ENCODE measurements around the gene RASGRP4. TPM values are rescaled to one million over a fixed set of nuclear protein-coding genes. Genes with fewer than 3 reads are reported as not detected.
"Not testable (repeated sequence)": the region's sequence is repeated elsewhere in the genome, so short reads cannot be mapped to it uniquely, and the experiment has no call there.

The RASGRP4 gene
- polyA plus RNA-seq, 3 donors = 0.79 to 1.2 (median 1.0) TPM

DNA sequence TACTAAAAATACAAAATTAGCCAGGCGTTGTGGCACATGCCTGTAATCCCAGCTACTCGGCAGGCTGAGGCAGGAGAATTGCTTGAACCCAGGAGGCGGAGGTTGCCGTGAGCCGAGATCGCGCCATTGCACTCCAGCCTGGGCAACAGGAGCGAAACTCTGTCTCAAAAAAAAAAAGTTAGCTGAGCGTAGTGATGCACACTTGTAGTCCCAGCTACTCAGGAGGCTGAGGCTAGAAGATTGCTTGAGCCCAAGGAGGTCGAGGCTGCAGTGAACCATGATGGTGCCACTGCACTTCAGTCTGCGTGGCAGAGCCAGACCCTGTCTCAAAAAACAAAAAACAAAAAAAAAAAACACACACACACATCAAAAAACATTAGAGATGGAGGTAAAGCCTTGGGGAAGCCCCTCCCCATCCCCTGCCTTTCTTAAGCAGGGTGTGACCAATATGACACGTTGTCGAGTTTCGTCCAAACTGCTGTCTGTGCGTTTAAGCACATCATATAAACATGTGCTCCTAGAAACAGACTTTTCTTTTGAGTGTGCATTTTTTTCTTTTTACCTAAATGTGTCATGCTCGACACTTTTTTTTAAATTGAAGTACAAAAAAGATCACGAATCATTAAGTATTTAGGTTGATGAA lies 1.1 kb upstream of the RASGRP4 start:
- not testable (repeated sequence) for DNase-seq (ENCODE audit: extremely low read depth in 1 of 11, low read depth in 9 of 11, low spot score in 4 of 11)

DNA sequence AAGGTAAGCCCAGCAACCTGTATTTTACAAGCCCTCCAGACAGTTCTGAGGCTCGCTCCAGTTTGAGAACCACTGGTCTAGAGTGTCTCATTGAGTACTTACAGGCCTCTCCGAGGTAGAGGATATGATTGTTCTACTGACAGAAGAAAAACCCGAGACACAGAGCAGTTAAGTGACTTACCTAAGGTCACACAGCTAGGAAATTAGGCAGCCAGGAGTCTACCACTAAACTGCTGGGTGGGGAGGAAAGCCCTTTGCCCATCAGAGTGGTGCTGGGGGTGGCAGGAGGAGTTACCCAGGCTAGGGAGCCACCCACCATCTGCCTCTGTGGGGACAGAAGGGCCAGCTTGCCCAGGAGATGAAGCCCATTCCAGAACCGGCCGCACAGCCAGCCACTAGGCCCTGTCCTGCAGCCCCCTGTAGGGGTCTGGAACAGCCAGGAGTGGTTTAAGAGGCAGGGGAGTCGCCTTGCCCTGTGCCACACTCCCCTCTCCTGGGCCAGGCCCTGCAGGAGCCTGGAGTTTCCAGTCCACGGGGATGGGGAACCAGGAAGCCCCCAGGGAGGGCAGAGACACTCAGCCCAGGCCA lies 703 bp downstream of the RASGRP4 start:
- no peak for DNase-seq (ENCODE audit: extremely low read depth in 1 of 11, low read depth in 9 of 11, low spot score in 4 of 11)

DNA sequence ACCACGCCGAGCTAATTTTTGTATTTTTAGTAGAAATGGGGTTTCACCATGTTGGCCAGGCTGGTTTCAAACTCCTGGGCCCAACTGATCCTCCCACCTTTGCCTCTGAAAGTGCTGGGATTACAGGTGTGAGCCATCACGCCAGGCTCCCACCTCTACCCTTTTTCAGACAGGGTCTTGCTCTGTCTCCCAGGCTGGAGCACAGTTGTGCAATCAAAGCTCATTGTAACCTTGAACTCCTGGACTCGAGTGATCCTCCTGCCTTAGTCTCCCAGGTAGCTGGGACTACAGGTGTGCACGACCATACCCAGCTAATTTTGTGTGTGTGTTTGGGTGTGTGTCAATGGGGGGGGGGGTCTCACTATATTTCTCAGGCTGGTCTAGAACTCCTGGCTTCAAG lies 1.7 kb downstream of the RASGRP4 start:
- DNase-seq (ENCODE audit: extremely low read depth in 1 of 11, low read depth in 9 of 11, low spot score in 4 of 11) = no peak

DNA sequence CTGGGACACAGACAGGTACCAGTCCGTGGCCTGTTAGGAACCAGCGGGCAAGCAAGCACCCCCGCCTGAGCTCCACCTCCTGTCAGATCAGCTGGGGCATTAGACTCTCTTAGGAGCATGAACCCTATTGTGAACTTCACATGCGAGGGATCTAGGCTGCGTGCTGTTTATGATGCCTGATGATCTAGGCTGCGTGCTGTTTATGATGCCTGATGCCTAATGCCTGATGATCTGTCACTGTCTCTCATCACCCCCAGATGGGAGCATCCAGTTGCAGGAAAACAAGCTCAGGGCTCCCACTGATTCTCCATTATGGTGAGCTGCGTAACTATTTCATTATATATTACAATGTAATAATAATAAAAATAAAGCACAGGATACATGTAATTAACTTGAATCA lies 3.6 kb downstream of the RASGRP4 start:
- no peak for DNase-seq (ENCODE audit: extremely low read depth in 1 of 11, low read depth in 9 of 11, low spot score in 4 of 11)

DNA sequence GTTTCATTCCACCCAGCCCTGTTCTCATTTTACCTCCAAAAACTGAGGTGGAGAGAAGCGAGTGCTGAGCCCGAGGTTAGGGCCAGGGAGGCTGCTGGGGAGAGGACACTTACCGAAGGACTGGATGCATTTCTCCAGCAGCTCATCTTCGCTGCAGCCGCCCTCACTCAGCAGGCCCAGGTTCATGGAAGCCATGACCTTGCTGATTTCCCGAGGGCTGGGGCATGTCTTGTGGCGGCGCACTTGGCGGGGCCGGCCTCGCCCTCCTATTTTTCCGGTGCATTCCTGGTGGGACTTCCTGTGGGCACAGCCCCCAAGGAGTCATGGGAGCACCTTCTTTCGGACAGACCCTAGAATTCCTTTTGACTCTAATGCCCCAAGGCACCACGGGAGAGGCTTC lies 4.2 kb downstream of the RASGRP4 start:
- DNase-seq (ENCODE audit: extremely low read depth in 1 of 11, low read depth in 9 of 11, low spot score in 4 of 11) = no peak

DNA sequence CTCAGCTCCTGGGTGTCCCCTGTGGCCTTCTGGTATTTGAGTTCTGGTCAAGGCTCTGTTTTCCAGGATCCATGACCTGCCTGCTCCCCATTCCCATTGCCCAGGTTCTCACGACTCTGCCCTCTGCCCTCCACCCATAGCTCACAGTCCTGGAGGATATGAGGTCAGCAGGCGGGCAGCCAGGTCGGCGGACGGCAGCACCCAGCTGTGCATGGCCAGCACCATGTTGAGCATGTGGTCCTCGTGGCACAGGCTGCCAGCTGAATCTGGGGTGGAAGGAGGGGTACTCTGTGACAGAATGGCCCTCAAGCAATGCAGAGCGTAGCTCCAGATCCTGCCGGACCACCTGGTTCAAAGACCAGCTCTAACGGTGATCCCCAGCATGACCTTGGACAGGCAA lies 5.1 kb downstream of the RASGRP4 start:
- DNase-seq (ENCODE audit: extremely low read depth in 1 of 11, low read depth in 9 of 11, low spot score in 4 of 11) = no peak

DNA sequence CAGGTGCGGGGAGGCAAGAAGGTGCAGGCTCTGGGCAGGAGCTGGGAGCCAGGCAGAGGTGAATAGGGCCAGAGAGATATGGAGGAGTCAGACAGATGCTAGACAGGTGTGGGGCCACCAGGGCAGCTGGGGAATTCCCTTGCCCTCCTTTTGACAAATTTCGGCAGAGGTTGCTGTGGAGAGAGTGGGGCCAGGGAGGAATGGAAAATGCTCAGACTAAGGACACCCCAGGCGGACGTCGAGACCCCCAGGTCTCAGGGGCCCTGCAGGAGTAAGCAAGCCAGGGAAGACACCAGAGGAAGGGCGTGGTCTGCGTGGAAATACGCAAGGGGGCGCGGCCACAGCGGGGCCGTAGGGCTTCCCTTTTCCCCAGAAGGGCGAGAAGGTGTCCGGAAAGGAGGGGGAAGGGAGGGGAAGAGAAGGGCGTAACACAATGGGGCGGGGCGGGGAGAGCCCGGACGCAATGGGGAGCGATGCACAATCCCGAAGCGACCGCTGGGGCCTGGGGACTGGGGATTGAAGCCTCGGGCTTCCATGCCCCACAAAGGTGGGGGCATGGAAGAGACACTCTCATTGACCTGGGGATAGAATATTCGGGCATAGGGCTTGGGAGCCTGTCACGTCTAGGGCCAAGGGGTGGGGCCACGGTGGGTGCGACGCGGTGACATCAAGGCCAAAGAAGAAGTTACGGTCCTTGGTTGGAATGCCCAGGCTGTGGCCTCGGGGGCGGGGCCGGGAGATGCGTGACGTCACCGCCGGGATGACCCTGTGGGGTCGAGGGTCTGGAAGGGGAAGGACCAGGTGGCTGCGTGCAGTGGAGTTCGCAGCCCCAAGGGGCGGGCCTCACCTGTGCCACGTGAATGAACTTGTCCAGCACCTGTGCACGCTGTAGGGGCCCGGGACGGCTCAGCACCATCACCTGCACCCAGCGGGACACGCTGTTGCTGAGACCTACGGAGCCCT lies 8.2 kb downstream of the RASGRP4 start:
- peak in 1 of 11 donors; percentile 29 for DNase-seq (ENCODE audit: extremely low read depth in 1 of 11, low read depth in 9 of 11, low spot score in 4 of 11)

DNA sequence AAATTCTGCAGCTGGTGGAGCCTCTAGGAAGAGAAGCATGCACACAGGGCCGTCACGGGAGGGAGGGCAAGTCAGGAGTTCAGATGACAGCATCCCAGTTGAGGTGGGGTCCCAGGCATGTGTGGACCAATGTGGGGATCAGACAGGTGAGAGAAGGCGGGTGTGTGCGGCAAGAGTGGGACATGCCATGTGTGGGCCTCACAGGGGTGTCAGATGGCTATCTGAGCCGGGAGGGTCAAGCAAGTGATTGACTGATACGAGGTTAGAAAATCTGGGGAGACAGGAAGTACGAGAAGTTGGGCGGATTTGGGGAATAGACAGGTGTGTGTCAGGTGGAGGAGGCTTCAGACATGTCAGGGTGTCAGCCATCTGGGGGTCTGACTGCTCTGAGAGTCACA lies 8.9 kb downstream of the RASGRP4 start:
- DNase-seq (ENCODE audit: extremely low read depth in 1 of 11, low read depth in 9 of 11, low spot score in 4 of 11) = no peak

DNA sequence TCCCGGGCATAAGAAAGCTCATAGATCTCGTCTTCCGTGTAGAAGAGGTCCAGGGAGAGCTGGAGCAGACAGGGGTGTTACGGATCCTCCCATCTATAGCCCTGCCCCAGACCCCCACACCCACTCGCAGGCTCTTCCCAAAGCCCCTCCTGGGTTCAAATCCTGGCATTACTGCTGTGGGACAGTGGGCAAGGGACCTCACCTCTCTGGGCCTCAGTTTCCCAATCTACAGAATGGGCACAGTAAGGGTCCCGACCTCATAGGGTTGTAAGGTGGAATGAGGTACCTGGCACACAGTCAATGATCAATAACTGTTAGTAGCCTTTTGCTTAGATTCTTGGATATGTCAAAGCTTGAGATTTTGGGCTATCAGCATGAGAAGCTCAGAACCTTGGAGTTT lies 12.6 kb downstream of the RASGRP4 start:
- DNase-seq (ENCODE audit: extremely low read depth in 1 of 11, low read depth in 9 of 11, low spot score in 4 of 11) = no peak

DNA sequence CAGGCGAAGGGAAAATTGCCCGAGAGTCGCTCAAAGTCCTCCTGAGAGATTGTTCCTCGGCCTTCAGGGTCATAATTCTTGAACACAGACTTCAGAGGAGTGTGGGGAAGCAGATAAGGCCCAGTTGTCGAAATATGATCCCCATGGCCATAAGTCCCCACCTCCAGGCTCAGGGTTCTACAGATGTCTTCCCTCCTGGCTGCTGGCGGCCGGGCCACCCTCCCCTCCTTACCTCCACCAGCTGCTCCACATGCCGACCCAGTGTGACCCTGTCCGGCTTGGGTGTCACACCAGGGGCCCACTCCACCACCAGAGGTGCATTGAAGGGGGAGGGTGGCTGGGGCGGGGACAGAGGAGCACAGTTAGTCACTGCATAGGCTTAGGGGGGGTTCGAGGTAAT lies 13.1 kb downstream of the RASGRP4 start:
- no peak for DNase-seq (ENCODE audit: extremely low read depth in 1 of 11, low read depth in 9 of 11, low spot score in 4 of 11)

DNA sequence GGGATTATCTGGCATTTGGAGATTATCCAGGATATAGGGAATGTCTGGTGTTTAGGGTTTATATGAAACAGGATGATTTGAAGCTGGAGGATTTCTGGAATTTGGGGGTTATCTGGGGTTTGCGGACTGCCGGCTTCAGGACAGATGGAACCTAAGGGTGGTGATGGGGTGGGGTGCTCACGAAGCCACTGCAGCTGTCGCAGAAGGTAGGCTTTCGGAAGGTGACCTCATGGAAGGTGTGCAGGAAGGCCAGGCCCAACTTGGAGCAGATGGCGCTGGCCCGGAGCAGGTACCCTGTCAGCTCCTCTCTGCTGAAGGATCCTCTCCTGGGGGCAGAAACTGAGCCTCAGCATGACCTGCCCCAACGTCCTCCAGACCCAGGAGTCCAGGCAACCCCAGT lies 13.5 kb downstream of the RASGRP4 start:
- no peak for DNase-seq (ENCODE audit: extremely low read depth in 1 of 11, low read depth in 9 of 11, low spot score in 4 of 11)

DNA sequence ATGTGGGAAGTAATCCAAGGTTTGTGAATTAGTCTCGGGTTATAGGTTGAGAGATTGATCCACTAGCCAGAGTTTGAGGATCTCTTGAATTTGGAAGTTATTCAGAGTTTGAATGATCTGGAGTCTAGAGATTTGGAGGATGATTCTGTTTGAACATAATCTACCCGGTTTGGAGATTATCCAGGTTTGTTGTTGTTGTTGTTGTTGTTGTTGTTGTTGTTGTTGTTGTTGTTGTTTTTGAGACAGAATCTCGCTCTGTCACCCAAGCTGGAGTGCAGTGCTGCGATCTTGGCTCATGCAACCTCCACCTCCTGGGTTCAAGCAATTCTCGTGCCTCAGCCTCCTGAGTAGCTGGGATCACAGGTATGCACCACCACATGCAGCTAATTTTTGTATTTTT lies 14.1 kb downstream of the RASGRP4 start:
- not testable (repeated sequence) for DNase-seq (ENCODE audit: extremely low read depth in 1 of 11, low read depth in 9 of 11, low spot score in 4 of 11)

DNA sequence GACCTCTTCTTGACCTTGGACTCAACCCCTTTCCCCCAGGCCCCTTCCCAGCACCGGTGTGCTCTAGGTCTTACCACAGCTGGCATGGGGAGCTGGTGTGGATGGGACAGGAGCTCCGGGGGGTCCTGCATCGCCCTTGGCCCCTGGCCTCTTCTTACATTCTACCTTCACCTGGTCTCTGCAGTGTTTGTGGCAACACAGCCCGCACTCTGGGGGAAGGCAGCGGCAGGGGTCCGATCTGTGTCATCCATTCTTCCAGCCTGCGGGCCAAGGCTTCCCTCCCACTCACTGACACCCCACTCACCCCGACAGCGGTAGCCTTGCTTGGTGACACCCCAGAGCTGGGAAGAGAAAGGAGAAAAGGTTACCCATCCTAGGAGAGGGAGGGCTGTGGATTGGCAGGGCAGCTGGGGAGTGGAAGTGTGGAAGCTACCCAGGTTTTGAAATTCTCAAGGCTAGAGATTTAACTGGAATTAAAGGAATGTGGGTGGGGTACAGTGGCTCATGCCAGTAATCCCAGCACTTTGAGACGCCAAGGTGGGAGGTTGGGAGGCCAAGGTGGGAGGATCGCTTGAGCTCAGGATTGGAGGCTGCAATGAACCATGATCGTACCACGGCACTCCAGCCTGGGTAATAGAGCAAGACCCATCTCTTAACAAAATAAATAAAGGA lies 14.8 kb downstream of the RASGRP4 start:
- DNase-seq (ENCODE audit: extremely low read depth in 1 of 11, low read depth in 9 of 11, low spot score in 4 of 11) = no peak

DNA sequence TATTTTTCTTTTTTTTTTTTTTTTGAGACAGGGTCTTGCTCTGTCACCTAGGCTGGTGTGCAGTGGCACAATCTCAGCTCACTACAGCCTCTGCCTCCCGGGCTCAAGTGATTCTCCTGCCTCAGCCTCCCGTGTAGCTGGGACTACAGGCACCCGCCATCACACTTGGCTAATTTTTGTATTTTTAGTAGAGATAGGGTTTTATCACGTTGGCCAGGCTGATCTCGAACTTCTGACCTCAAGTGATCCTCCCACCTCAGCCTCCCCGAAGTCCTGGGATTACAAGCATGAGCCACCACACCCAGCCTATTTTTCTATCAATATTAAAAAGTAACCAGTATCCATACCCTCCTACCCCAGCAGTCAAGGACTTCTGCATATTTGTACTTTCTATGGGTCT lies 15.6 kb downstream of the RASGRP4 start:
- not testable (repeated sequence) for DNase-seq (ENCODE audit: extremely low read depth in 1 of 11, low read depth in 9 of 11, low spot score in 4 of 11)

DNA sequence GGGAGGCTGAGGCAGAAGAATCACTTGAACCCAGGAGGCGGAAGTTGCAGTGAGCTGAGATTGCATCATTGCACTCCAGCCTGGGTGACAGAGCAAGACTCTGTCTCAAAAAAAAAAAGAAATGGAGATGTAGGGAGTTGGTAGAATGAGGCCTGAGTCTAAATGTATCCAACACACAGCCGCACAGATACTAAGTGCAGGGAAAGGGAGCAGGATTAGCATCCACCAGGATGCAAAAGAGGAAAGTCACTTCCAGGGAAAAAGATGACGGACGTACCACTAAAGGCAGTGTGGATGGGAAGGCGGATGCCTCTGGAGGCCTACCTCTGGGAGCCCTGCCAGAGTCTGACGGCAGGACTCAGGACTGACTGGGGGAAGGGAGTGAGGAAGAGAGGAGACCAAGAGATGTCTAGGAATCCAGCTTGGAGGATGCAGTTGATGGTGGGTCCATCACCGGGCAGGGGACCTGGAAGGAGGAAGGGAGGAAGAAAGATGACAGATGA lies 16.3 kb downstream of the RASGRP4 start:
- no peak for DNase-seq (ENCODE audit: extremely low read depth in 1 of 11, low read depth in 9 of 11, low spot score in 4 of 11)

DNA sequence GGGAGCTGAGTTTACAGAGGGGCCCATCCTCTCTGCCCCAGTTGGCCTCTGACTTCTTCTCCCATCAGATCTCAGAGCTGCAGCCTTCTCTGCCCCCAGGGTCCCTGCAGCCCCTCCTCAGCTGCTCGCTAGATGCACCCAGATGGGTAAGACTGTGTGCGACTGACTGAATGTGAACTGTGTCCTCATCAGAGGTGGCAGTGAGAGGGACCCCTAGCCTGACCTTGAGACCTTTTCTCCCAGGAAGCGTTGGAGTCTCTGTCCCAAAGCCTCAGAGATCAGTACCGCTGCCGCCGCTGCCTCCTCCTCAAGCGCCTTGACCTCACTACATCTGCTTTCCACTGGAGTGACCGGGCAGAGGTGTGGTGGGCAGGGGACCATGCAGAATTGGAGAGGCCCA lies 20.7 kb downstream of the RASGRP4 start:
- no peak for DNase-seq (ENCODE audit: extremely low read depth in 1 of 11, low read depth in 9 of 11, low spot score in 4 of 11)

DNA sequence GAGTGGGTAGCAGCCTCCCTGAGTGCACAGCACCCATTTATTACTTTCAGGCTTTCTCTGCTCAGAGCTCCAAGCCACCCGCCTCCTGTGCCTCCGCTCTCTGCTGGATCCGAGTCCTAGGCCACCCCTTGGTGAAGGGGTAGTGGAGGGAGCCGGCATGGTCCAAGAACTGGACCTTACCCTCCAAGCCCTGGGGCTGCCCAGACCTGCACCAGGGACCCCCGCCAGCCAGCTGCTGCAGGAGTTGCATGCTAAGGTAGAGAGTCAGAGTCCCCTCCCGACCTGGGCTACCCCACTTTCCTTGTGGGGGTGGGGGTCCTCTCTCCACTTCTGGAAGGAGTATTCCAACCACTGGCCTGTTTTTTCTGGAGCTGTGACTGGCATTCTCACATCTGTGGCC lies 21.2 kb downstream of the RASGRP4 start:
- DNase-seq (ENCODE audit: extremely low read depth in 1 of 11, low read depth in 9 of 11, low spot score in 4 of 11) = no peak

DNA sequence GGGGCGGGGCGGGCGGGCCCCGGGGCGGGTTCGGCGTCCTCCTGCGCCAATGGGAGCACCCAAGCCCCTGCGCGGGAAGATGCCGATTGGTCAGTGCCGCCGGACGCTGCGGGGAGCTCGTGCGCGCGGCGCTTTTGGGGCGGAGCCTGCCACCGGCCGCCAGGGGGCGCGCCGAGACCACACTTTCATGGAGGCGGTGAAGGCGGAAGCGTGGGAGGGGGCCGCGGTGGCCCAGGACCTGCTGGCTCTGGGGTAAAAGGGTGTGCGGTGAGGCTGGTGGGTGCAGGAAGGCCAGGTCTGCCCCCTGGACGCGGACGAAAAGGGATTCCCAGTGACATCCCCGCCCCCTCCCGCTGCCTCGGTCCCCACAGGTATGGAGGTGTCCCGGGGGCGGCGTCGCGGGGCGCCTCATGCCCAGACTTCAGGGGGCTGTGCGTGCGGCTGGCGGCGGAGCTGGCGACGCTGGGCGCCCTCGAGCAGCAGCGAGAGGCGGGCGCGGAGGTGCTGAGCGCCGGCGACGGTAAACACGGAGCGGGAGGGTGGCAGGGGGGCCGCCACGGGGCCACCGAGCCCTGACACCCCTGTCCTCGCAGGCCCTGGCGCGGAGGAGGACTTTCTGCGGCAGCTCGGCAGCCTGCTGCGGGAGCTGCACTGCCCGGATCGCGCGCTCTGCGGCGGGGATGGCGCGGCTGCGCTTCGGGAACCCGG lies 22.9 kb downstream of the RASGRP4 start, which contains the start of gene FAM98C:
TSS of gene FAM98C (plus strand) at position 127 of the 708 bp plus-strand sequence. CDS start at position 188, 61 bp downstream.
- DNase-seq (ENCODE audit: extremely low read depth in 1 of 11, low read depth in 9 of 11, low spot score in 4 of 11) = peak; percentile 88 to 97 (median 95)

DNA sequence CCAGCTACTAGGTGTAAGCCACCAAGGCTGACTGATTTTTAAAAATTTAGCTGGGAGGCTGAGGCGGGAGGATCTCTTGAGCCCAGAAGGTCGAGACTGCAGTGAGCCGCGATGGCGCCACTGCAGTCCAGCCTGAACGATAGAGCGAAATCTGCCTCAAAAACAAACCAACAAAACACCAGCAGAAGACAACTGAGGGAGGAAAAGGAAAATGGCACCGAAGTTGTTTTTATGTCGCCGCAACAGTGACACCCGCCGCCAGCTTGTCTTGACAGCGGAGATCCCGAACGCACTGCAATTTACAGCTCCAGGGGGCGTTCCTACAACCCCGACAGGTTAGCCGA lies 23.4 kb downstream of the RASGRP4 start:
- no peak for DNase-seq (ENCODE audit: extremely low read depth in 1 of 11, low read depth in 9 of 11, low spot score in 4 of 11)

Measured in renal cortex interstitium (tissue), 11 donors.